Stomach (tissue), 4 donors: Measurements from ENCODE around the gene MUC21.
"Not testable (repeated sequence)": the region's sequence is repeated elsewhere in the genome, so short reads cannot be mapped to it uniquely, and the experiment has no call there.

Experiments used
- EP300 ChIP-seq: sonication (generic); formaldehyde crosslinking; IDR thresholded peaks from one replicate; pipeline ENCODE4 v1.6.1; 2017; ENCODE audit warnings: antibody characterized with exemption
- POLR2A ChIP-seq, 4 donors: fragments of 450-650 bp; IDR thresholded peaks; one replicate each; pipeline ENCODE4 v1.6.1; 2016; ENCODE audit warnings: antibody characterized with exemption in 4 of 4, control low read depth in 2 of 4, mild to moderate bottlenecking in 1 of 4, moderate library complexity in 1 of 4
- POLR2AphosphoS5 ChIP-seq, 3 donors: sonication (generic); formaldehyde crosslinking; IDR thresholded peaks; one replicate each; pipeline ENCODE4 v1.6.1; 2016; ENCODE audit warnings: antibody characterized with exemption in 3 of 3
- TF ChIP-seq, protein P1 (sequence below), 7 experiments: fragments of 450-650 bp in 4 of 7; fragments of 200-600 bp in 3 of 7; sonication (generic) in 3 of 7; IDR thresholded peaks; one replicate each; pipeline ENCODE4 v1.5.1; 2016 to 2019; ENCODE audit warnings: antibody characterized with exemption in 7 of 7, control low read depth in 2 of 7, mild to moderate bottlenecking in 1 of 7

GRCh38 chr6:31000067-31000860, 16.7 kb downstream of the MUC21 start:
- TF ChIP-seq, protein P1, sequence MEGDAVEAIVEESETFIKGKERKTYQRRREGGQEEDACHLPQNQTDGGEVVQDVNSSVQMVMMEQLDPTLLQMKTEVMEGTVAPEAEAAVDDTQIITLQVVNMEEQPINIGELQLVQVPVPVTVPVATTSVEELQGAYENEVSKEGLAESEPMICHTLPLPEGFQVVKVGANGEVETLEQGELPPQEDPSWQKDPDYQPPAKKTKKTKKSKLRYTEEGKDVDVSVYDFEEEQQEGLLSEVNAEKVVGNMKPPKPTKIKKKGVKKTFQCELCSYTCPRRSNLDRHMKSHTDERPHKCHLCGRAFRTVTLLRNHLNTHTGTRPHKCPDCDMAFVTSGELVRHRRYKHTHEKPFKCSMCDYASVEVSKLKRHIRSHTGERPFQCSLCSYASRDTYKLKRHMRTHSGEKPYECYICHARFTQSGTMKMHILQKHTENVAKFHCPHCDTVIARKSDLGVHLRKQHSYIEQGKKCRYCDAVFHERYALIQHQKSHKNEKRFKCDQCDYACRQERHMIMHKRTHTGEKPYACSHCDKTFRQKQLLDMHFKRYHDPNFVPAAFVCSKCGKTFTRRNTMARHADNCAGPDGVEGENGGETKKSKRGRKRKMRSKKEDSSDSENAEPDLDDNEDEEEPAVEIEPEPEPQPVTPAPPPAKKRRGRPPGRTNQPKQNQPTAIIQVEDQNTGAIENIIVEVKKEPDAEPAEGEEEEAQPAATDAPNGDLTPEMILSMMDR (IDR thresholded peaks at IDR 0.05) = not testable (repeated sequence)
- TF ChIP-seq EP300; POLR2A (IDR thresholded peaks at IDR 0.05); POLR2AphosphoS5 (IDR thresholded peaks at IDR 0.05): not testable (repeated sequence)
